MCF 10A (cell line): ENCODE data around the gene PIGH. TPM values are rescaled to one million over a fixed set of nuclear protein-coding genes. Genes with fewer than 3 reads are reported as not detected.

ENCODE experiments used
- BruUV-seq: library from RNA; stranded (reverse); fragments of 400-500 nt; replicated peaks from 2 replicates; lab custom pipeline; 2021; lab: Mats Ljungman, UMichigan
- CTCF ChIA-PET: fragments of 300-600 bp; sonication (Branson Sonifier 250); formaldehyde crosslinking; extraction: SDS; loops from one replicate; lab custom pipeline; 2021; ENCODE audit warnings: antibody characterized with exemption, inconsistent platforms; lab: Yijun Ruan, JAX
- POLR2A ChIA-PET: fragments of 300-600, 350-650 bp; sonication (Branson Sonifier 250); formaldehyde crosslinking; extraction: SDS; loops from one replicate; lab custom pipeline; 2020; ENCODE audit warnings: antibody characterized with exemption, inconsistent platforms; lab: Yijun Ruan, JAX
- DNase-seq: peaks from one replicate; pipeline ENCODE4 v3.0.0-alpha.2; 2018; ENCODE audit not compliant: unreplicated experiment
- H3K27ac Mint-ChIP-seq: one replicate; pipeline ENCODE4 v1.8.0; 2022; ENCODE audit warnings: mild to moderate bottlenecking, low read depth, mixed read lengths; ENCODE audit not compliant: unreplicated experiment
- H3K27me3 Mint-ChIP-seq: one replicate; pipeline ENCODE4 v1.8.0; 2022; ENCODE audit warnings: mixed read lengths; ENCODE audit not compliant: insufficient read depth, unreplicated experiment
- H3K36me3 Mint-ChIP-seq: one replicate; pipeline ENCODE4 v1.8.0; 2022; ENCODE audit warnings: mild to moderate bottlenecking, moderate library complexity, mixed read lengths; ENCODE audit not compliant: insufficient read depth, unreplicated experiment
- H3K4me1 Mint-ChIP-seq: one replicate; pipeline ENCODE4 v1.8.0; 2022; ENCODE audit warnings: mixed read lengths; ENCODE audit not compliant: insufficient read depth, unreplicated experiment
- H3K4me3 Mint-ChIP-seq: one replicate; pipeline ENCODE4 v1.8.0; 2022; ENCODE audit warnings: mild to moderate bottlenecking, moderate library complexity, mixed read lengths; ENCODE audit not compliant: unreplicated experiment
- H3K9me3 Mint-ChIP-seq: one replicate; pipeline ENCODE4 v1.8.0; 2022; ENCODE audit warnings: mixed read lengths; ENCODE audit not compliant: unreplicated experiment
- intact Hi-C: fragments of 100-400 bp; cut with micrococcal nuclease; formaldehyde crosslinking; loops from 2 replicates; pipeline ENCODE4 v1.14.1; 2022
- total RNA-seq: library from RNA; stranded (reverse); gene quantifications from 2 replicates; pipeline ENCODE4 v1.2.3, GENCODE V29; 2022
- TF ChIP-seq, protein P1 (sequence below): fragments of 200-600 bp; IDR thresholded peaks from one replicate; pipeline ENCODE4 v1.8.0; 2022; ENCODE audit warnings: antibody characterized with exemption, mild to moderate bottlenecking; ENCODE audit not compliant: unreplicated experiment

The PIGH gene
- total RNA-seq, 1 experiment from 2014 or later = 18.9 TPM

DNA sequence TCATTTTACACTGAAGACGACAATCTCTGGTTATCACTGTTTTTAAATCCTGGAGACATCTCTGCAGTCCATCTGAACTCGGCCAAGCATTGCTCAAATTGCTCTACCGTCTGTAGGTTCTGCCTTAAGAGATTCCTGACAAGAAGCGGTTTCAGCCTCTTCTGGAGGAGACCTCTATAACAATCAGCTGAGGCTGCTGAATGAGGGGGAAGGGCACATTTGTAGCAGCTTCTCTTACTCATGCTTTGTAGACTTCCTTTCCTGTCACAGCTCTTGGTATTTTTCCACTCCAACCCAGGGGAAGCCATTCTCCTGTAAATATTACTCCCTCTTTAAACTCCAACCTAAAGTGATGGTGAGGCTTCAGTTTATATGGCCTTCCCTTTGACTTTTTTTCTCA lies 22.6 kb upstream of the PIGH start:
- CTCF ChIA-PET = interaction anchor here (0.7 to 3.2 kb wide), 4 partner anchors 12 to 81 kb away, joined by 3 to 18 read pairs (median 6); no protein-coding TSS in a partner anchor
- DNase-seq = peak; percentile 69
- Mint-ChIP-seq H3K27ac (peak overlapping the region; percentile 82), H3K4me1 (peaks cover 30% of the 10 kb centered on the region), H3K9me3 (no peaks in the 10 kb centered on the region), H3K27me3 (no peaks in the 10 kb centered on the region), H3K4me3 (no peak overlapping the region), H3K36me3 (no peaks in the 10 kb centered on the region)
- POLR2A ChIA-PET = interaction anchor here (0.7 to 2.1 kb wide), 7 partner anchors 16 to 82 kb away, joined by 3 to 6 read pairs (median 3); partner anchors contain the start of genes PIGH and RDH11
- TF ChIP-seq, protein P1, sequence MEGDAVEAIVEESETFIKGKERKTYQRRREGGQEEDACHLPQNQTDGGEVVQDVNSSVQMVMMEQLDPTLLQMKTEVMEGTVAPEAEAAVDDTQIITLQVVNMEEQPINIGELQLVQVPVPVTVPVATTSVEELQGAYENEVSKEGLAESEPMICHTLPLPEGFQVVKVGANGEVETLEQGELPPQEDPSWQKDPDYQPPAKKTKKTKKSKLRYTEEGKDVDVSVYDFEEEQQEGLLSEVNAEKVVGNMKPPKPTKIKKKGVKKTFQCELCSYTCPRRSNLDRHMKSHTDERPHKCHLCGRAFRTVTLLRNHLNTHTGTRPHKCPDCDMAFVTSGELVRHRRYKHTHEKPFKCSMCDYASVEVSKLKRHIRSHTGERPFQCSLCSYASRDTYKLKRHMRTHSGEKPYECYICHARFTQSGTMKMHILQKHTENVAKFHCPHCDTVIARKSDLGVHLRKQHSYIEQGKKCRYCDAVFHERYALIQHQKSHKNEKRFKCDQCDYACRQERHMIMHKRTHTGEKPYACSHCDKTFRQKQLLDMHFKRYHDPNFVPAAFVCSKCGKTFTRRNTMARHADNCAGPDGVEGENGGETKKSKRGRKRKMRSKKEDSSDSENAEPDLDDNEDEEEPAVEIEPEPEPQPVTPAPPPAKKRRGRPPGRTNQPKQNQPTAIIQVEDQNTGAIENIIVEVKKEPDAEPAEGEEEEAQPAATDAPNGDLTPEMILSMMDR = no peak
- BruUV-seq = TSS peak; percentile 3
- intact Hi-C loops = no loop called here

DNA sequence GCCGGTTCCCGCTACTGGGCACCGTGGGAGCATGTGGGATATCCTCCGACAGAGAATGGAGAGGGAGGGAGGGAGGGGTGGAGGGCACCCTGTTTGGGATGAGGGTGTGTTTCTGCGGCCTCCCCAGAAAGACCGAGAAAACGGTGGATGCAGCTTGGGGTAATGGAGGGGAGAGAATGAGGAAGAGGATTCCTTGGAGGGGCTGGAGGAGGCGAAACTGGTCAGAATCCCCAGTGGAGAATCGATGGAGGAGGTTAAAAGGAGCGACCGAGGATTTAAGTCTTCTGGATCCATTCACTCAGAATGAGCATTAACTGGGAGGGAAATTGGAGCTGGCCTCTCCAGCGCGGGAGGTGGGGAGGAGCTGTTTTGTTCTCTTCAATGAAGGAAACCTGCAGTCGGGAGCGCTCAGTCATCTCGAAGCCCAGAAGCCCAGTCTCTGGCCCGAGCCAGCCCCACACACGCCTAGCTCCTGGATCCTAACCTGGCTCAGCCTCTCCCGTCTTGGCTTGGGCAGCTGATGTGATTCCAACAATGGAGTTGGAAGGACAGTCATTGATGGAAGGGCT lies 20.2 kb upstream of the PIGH start:
- CTCF ChIA-PET = interaction anchor here (0.6 to 3.2 kb wide), 15 partner anchors 24 to 898 kb away, joined by 3 to 18 read pairs (median 3); no protein-coding TSS in a partner anchor
- H3K27ac Mint-ChIP-seq = peak overlapping the region; percentile 84
- POLR2A ChIA-PET = interaction anchor here (0.9 to 4.3 kb wide), 8 partner anchors 11 to 75 kb away, joined by 3 to 37 read pairs (median 8); partner anchors contain the start of genes PIGH, RDH11 and VTI1B
- TSS peak; percentile 46 for BruUV-seq
- H3K9me3 Mint-ChIP-seq = no peaks in the 10 kb centered on the region
- no peaks in the 10 kb centered on the region for H3K27me3 Mint-ChIP-seq
- peaks cover 30% of the 10 kb centered on the region for H3K4me1 Mint-ChIP-seq
- H3K36me3 Mint-ChIP-seq = no peaks in the 10 kb centered on the region
- DNase-seq = peak; percentile 11
- TF ChIP-seq, protein P1 = no peak
- H3K4me3 Mint-ChIP-seq = peak overlapping the region; percentile 83
- intact Hi-C loops = no loop called here

DNA sequence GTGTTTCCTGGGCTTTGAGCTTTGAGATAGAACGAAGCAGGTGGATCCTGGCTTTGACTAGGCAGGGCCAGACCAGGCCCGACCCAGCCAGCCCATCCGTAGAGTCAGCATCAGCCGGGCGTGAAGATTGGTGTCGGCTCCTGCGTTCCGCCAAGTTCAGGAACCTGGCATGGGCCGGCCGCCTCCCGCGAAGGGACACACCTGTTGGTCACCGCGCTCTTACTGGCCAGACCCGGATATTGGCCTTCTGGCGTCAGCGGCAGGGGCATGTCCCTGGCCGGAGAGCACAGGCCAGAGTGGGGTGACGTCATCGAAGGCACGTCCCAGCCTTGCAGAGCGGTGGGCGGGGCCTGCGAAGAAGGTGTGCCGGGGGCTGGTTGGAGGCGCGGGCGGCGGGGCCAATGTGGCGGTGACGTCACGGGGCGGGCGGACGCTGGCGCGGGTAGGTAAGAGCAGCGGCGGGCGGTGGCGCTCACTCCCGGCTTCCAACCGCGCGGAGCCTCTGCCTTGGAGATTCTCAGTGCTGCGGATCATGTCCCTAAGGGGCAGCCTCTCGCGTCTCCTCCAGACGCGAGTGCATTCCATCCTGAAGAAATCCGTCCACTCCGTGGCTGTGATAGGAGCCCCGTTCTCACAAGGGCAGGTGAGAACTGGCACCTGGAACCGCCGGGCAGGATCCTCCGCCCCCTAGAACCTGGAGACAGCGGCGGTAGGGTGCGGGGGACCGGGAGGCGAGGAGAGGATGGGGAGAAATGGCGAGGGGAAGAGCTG lies 19.6 kb upstream of the PIGH start, which contains the start of gene ARG2:
ARG2 (plus strand) TSS at position 475 of the 771 bp plus-strand sequence; CDS start at position 533, 58 bp downstream.
- Mint-ChIP-seq H3K4me3 (peak within 1 kb of the TSS; percentile 83), H3K9me3 (no peaks in the 10 kb centered on the region), H3K27me3 (no peaks in the 10 kb centered on the region), H3K27ac (peak within 1 kb of the TSS; percentile 84), H3K36me3 (no peaks in the 10 kb centered on the region), H3K4me1 (peaks cover 30% of the 10 kb centered on the region)
- ChIA-PET CTCF (interaction anchor here (0.6 to 3.2 kb wide), 41 partner anchors 10 to 212 kb away, joined by 3 to 68 read pairs (median 5); partner anchors contain the start of genes RDH11 and RDH12), POLR2A (interaction anchor here (0.6 to 4.3 kb wide), 26 partner anchors 8 to 193 kb away, joined by 3 to 37 read pairs (median 4); partner anchors contain the start of genes PIGH, RDH11 and VTI1B)
- intact Hi-C loops = loop anchor here (1.0 kb wide), 2 partner anchors 35 to 76 kb away; partner anchors contain the start of gene RDH11
- peak; percentile 96 for DNase-seq
- TF ChIP-seq, protein P1 = no peak
- BruUV-seq = no TSS peak
